ENCODE data around the gene SCD.

The SCD gene

DNA sequence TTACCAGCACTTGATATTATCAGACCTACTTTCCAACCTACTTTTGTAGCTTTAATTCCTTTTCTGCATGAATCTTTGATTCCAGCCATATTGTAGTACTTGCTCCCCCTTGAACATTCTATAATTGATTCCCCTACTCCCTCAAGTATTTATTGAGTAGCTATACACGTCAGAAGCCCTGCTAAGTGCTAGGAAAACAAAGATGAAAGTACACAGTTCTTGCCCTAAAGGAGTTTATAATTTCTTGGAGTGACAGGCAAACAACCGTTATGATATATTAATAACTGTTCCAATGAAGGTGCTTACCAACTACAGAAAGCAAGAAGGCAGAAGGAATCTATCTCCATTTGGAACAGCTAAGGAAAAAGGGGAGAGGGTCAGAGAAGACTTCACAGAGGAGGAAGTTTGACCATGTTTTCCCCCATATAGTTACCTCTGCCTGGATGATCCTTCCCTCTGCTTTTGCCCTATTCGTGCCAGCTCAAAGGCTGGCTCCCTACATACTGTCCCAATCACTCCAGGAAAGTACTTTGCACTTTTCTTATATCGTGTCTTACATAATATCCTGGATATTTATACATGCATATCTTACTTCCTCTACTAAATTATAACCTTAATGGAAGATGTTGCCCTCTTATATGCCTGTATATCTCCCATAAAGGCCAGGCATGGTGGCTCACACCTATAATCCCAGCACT is 54.7 kb downstream of the SCD start:
- DNase-seq (ENCODE audit: low read depth), result no peak

DNA sequence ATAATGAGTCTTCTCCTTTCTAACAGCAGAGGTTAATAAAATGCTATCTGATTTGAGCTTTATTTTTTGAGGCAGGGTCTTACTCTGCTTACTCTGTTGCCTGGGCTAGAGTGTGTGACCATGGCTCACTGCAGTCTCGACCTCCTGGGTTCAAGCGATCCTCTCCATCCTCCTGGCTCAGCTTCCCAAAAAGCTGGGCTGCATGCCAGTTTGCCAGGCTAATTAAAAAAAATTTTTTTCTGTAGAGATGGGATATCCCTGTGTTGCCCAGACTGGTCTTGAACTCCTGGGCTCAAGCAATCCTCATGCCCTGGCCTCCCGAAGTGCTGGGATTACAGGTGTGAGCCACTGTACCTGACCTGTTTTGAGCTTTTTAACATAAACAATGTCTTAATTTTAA is 56.7 kb downstream of the SCD start:
- no peak for DNase-seq (ENCODE audit: low read depth)

DNA sequence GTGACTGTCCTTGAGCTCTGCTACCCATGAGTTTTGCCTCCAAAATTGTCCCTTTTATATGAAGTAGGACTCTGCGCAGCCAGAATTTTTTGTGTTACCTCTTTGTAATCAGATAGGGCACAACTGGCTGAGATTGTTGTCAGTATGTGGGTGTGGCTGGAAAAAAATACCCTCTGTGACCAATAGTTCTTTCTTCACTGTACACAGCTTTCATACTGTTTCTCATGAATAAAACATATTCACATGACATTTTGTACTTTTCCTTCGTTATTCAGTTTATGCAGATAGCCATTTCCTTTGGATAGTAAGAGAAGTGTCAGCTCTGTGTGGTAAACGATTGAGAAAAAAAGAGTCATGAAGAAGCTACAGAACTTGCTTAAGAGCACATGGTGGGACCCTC is 66.1 kb downstream of the SCD start:
- no peak for DNase-seq (ENCODE audit: low read depth)
